GM12875 (cell line): Measurements from ENCODE around the gene SLC9A2.

Experiments used
- H3K4me3 ChIP-seq: one replicate; pipeline ENCODE4 v1.5.1; 2011; ENCODE audit warnings: low read depth, low read length, control low read depth
- TF ChIP-seq, protein P1 (sequence below): IDR thresholded peaks from 2 replicates; pipeline ENCODE4 v1.5.1; 2011; ENCODE audit warnings: low read depth, mild to moderate bottlenecking, control low read depth, inconsistent platforms, low read length, moderate library complexity, borderline replicate concordance; ENCODE audit not compliant: insufficient read depth

The SLC9A2 gene

DNA sequence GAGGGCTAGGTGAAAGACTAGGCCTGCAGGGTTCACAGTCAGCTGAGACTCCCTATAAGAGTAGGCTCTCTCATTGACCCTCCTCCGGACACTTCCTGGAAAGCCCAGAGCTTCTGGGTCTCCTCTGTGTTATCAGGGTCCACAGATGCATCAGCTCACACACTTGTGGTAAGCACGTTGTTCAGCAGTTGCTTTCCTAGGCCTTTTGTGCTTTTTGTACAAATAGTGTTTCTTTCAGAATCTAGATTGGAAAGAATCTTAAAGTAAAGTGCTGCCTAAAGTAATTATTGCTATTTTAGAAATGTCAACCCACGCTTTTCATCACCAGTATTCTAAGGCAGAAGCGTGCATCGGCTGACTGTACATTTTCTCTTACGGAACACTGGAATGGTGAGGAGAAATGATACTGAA is 15.5 kb downstream of the SLC9A2 start:
- TF ChIP-seq, protein P1, sequence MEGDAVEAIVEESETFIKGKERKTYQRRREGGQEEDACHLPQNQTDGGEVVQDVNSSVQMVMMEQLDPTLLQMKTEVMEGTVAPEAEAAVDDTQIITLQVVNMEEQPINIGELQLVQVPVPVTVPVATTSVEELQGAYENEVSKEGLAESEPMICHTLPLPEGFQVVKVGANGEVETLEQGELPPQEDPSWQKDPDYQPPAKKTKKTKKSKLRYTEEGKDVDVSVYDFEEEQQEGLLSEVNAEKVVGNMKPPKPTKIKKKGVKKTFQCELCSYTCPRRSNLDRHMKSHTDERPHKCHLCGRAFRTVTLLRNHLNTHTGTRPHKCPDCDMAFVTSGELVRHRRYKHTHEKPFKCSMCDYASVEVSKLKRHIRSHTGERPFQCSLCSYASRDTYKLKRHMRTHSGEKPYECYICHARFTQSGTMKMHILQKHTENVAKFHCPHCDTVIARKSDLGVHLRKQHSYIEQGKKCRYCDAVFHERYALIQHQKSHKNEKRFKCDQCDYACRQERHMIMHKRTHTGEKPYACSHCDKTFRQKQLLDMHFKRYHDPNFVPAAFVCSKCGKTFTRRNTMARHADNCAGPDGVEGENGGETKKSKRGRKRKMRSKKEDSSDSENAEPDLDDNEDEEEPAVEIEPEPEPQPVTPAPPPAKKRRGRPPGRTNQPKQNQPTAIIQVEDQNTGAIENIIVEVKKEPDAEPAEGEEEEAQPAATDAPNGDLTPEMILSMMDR, result no peak
- H3K4me3 ChIP-seq, result no peak overlapping the region

DNA sequence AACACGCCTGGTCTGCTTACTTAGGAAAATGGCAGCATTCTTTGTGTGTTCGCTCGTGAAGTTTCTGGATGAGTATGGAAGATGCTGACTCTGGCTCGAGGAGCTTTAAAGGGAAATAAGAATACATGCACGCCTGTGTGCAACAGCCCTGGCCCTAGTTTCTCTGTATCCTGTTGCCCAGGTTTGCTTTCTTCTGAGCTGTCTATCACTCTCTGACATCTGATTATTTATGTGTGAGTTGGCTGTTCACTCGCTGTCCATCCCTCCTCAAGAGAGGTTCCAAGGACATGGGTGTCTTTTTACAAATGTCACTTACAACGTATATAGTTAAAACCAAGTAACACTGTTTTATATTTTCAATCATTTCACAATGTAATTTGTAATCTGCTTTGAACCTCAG is 16.0 kb downstream of the SLC9A2 start:
- TF ChIP-seq, protein P1, result no peak
- H3K4me3 ChIP-seq, result no peak overlapping the region

DNA sequence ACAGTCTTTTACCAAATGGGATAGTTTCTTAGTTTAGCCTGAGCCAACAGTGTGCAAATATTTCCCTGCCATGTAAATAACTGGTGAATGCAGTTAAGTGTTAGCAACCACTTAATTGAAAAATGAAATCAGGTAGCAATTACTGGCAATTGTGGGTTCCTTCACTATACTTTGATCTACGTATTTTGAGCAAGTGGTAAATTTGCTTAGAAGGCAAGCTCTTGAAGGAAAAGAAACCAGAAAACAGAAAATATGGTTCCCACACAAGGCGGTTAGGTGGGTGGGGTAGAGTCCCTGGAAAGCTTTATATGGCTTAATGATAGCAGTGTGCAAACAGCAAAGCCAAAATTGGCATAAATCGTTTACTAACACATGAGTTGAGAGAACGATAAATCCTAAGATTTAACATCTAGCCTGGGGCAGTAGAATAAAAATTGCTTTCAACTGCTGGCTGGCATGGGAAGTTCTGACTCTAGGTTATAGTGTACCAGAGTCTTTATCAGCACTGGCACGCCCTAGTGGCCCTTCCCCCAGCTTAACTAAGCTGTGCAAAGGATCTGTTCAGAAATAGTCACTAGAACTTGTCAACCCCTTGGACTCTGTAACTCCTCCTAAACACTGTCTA is 17.0 kb downstream of the SLC9A2 start:
- no peak overlapping the region for H3K4me3 ChIP-seq
- TF ChIP-seq, protein P1, result no peak

DNA sequence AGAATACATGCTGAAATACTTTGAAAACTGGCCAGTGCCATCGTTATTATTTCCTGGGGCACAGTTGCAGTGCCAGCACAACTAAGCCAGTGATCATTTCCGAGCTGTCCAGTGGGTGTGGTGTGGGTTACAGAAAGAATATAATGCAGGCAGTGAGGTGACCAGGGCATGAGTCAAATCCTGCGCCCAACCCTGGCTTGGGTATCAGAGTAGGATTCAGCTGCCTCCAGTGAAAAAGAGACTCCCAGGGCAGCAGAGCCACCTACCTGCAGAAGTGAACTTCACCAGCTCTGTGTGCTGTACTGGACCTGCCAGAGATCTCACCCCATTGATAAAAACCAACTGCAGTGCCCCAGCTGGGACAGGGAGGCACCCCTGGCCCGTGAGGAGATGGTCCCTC is 18.0 kb downstream of the SLC9A2 start:
- TF ChIP-seq, protein P1, result no peak
- H3K4me3 ChIP-seq, result no peak overlapping the region

DNA sequence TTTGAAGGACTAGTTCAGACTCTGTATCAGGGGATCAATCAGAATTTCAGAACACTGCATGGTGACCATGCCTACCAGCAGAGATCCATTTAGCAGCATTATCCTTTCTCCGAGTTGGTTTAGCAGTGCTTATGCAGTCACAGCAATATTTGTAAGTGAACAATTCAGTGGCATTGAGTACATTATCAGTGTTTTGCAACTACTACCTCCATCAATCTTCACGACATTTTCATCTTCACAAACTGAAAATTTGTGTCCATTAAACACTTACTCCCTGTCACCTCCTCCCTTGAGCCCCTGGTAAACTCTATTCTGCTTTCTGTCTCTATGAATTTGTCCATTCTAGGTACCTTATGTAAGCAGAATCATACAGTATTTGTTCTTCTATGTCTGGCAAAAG is 20.1 kb downstream of the SLC9A2 start:
- no peak overlapping the region for H3K4me3 ChIP-seq
- TF ChIP-seq, protein P1, result no peak

DNA sequence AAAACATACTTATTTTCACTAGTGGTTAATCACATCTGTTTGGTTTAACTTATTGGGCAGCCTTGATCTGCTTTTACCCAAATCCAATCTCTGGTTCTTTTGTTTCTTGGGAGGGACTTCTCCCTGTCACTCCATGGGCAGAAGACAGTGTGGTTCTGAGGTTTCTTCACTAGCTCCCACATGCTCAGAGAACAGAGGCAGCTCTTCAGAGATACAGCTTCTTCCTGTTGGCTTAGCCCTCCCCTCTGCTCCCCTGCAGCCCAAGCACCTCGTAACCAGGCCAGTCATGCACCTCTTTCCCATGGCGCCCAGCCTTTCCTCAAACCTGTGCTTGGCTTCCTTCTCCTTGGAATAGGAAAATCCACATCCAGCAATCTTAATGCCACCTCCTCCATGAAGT is 32.8 kb downstream of the SLC9A2 start:
- TF ChIP-seq, protein P1, result no peak

DNA sequence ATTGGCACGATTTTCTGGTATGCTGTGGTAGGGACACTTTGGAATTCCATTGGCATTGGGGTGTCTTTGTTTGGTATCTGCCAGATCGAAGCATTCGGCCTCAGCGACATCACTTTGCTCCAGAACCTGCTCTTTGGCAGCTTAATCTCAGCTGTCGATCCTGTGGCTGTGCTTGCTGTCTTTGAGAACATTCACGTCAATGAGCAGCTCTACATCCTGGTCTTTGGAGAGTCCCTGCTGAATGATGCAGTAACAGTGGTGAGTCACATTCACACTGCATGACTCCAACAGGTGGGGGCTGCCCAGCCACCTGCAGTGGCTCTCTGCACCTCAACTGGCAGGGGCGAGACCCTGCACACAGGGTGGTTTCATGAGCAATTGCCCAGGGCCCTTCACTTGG is 38.4 kb downstream of the SLC9A2 start:
- TF ChIP-seq, protein P1, result no peak
- H3K4me3 ChIP-seq, result no peak overlapping the region

More for the DNA sequence above, 32.8 kb downstream of the SLC9A2 start:
- no peak overlapping the region for H3K4me3 ChIP-seq
